NCI-H1092 treated with DMSO at 0.1 percent for 48 hours (cell line): ENCODE measurements around the gene PPIL6.

Experiments
- DNase-seq: peaks from one replicate; lab custom pipeline; 2025; lab: John Stamatoyannopoulos, UW

The PPIL6 gene

DNA sequence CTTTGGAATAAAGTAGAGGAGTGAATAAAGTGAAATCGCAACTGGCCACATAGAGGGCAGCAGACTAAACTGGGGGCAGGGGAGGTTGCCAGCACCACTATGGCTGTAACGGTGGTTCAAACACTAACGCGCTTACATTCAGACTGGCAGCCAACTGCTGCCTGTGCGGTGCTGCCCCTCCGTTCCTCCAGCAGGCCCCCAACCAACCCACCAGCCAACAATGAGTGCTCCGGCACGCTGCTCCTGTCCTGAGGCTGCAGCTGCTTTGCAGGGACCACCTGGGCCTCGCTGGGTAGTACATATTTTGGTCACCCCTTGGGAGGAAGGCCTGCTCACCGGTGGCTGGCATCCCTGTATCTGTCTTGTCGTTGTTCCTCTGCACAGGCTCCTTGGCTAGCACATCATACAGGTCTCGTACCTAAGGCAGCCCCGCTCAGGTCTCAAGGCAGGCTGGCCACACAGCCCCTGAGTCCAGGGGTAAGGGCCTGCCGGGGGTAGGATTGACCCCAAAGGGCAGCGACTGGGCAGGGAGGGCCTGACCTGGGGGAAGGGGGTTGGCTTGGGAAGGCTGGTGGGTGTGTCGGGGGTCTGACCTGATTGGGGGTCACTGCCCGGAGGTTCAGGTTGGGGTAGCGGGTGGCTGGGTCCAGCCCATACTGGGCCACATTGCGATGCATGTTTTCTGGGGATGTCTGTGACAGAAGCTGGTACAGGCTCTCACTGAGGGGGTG is 8.8 kb upstream of the PPIL6 start:
- no peak for DNase-seq

DNA sequence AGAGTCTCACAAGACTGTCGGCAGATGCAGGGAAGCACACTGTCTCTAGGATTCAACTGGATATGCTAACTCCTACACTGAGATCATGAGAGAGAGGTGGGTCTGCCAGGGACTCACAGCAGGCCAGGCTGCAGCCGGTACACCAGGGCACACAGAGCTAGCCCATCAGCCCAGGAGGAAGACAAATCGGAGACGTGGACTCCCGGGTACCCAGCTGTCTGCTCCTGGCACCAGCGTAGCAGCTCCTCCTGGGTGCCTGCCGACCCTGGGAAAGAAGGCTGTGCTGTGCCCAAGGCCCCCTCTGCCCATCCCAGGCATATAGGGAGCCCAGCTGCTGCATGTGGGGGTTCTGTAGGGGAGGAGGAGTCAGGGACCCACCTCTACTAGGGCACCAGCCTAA is 8.2 kb upstream of the PPIL6 start:
- DNase-seq = no peak

DNA sequence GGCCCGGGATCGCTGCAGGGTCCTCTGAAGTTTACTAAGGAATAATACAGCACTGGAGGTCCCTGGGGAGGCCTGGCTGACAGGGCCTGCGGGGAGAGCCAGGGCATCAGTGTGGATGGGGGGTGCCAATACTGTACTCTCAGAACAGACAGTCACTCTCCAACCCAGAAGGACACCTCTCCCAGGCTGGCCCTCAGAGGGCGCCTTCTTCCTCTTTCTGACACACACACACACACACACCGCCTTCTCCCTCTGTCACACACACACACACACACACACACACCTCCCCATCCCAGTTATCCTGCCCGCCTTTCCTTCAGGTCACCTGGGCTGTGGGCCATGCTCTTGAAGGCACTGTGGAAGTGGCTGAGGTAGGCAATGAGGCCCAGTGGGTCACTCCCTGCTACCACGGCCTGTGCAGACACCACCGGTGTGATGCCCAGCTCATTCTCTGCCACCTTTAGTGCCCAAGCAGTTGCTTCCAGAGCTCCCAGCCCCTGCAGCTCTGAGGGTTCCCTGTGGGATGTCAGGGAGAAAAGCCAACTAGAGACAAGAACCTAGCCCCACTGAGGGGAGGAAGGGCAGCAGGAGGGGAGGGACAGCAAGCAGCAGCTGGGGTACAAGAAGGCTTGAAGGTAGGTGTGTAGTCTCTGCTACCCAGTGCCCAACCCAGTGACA is 7.6 kb upstream of the PPIL6 start:
- DNase-seq = no peak

DNA sequence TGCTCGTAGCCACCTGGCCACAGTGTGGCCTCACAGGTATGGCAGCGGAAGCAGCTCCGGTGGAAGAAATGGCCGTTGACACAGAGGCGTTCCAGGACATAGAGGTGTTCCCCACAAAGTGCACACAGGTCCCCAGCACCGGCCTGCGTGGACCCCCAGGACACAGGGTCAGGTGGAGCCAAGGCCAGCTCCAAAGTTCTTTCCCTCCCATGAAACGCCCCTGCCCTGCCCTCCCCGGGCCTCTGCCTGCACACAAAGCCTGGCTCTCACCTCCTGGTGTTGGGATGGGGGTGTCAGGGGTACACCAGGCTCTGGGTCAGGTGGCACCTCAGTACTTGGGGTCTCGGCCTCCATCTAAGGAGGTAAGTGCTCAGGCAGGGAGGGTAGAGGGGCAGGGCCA is 6.7 kb upstream of the PPIL6 start:
- no peak for DNase-seq

DNA sequence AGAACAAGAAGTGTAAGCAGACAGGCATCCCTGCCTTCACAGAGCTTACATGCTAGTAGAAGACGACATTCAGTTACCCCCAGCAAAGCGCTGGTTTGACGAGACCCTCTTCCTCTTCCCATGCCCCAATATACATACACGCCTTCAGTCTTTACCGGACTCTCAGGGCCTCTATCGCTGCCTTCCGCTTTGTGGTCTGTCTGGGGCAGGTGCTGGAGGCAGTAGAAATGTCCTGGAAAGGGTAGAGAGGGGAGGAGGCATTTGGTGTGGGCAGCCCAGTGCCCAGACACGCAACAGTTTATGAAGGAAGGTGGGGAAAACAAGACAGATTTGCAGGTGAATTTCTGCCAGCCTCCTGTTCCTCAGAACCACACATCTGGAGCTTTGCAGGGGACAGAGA is 6.1 kb upstream of the PPIL6 start:
- DNase-seq = no peak

DNA sequence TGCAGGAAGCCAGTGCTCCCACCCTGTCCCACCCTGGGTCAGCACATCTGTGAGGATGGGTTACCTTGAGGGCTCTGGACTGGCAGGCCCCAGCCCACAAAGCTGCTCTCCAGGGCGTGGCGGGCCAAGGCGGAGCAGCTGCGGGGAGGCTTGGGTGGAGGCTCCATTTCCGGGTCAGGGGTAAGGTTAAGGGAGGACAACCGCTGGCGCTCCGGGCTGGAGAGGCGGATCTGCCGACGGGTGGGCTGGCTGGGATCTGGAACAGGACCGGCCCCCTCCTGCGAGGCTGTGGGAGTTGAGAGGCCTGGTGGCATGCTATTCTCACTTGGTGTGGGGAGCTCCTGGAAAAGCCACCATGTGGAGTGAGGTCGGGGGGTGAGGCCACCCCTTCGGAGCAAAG is 5.6 kb upstream of the PPIL6 start:
- no peak for DNase-seq

DNA sequence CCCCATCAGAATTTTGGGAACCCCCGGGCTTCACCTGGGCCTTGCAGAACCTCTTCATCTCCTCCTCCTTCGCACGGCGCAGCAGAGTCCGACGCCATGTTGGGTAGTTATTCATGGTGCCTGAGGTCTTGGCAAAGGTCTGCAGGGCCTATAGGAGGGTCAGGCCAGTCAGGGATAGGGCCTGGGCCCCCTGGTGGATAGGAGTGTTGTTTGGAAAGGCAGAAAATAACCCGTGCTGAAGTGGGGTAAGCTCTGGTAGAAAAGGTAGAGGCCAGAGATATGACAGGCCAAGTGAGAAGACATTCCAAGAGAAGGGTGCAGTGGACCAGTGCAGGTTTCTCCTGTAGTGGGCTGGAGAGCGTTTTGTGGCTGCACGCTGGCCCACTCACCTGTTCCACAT is 5.0 kb upstream of the PPIL6 start:
- DNase-seq = no peak

DNA sequence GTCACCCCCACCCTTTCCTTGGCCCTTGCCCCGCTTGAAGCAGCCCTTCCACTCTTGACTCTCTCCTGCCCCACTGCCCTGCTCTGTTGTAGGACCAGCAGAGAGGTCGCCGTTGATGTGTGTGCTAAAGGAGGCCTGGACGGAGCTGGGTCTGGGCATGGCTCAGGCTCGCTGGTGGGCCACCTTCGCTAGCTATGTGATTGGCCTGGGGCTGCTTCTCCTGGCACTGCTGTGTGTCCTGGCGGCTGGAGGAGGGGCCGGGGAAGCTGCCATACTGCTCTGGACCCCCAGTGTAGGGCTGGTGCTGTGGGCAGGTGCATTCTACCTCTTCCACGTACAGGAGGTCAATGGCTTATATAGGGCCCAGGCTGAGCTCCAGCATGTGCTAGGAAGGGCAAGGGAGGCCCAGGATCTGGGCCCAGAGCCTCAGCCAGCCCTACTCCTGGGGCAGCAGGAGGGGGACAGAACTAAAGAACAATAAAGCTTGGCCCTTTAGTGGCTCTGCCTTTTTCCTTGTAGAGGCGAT is 3.1 kb upstream of the PPIL6 start:
- no peak for DNase-seq

DNA sequence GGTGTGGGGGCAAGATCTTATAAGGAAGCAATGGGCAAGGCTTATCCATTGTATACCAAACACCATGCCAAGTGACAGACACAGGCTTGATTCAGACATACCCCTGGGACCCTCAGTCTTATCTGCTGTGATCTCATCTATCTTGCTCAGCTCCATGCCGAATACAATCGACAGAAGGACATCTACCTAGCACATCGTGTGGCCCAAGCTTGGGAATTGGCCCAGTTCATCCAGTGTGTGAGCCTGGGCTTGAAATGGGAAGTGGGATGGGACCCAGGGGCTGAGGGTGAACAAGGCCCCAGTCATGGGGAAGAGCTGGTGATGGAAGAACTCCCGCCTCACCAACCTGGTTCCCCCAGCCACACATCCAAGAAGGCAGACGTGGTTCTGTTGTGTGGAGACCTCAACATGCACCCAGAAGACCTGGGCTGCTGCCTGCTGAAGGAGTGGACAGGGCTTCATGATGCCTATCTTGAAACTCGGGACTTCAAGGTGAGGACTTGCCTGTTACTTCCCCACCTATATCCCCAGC is 2.0 kb upstream of the PPIL6 start:
- no peak for DNase-seq

DNA sequence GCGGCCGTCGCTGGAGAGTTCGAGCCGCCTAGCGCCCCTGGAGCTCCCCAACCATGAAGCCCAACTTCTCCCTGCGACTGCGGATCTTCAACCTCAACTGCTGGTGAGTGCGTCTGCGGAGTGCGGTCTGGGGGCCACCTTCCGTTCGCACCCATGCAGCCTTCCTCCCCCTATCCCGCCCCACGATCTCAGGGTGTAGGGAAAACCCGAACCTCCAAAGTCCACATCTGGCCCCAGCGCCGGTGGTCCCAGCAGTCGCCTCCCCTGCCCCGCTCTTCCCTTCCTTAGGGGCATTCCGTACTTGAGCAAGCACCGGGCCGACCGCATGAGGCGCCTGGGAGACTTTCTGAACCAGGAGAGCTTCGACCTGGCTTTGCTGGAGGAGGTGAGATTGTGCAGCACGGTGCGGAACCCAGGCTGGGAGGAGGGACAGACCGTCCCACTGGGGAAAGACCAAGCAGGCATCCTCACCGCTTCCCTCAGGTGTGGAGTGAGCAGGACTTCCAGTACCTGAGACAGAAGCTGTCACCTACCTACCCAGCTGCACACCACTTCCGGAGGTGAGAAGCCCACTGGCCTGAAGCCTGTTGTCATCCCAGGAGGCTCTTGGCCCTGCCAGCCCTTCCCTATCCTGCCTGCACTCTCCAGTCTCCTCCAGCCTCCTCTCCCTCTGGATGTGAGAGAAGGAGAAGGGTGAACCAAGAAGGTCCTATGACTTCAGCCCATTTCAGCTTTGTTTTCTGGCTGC is 815 bp upstream of the PPIL6 start:
- peak; percentile 50 for DNase-seq

DNA sequence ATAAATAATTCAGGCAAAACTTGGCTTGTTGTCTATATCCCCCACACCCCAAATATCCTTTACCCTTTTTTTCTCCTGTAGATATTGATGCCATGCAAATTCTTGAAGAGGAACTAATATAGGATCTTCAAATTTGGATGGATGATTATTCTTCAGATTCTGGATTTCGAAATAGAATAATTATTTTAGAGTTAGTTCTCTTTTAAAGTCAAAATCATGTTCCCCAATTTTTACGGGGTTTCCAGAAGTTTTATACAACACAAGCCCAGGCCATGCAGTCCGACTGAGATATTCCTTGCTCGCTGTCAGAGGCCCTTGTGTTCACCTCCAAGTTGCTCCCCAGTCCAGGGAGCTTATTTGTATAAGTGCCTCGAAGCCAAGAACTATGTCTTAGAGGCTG is 4.4 kb downstream of the PPIL6 start:
- DNase-seq = no peak

DNA sequence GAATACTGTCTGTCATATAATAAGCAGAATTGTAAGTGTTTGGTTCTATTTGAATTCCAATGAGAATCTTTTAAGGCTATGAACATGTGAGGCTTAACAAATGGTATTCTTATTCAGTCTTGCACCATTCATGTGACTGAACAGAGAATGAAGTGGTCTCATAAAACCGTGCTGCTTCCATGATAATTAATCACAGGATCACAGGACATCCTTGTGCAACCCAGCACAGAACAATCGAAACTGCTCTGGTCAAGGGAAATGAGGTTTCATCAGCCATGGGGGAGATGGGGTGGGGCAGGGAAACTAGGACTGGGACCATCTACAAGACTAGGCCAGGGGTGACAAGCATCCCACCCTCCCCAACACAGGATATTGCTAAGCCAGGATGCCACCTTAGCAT is 6.0 kb downstream of the PPIL6 start:
- DNase-seq = no peak

DNA sequence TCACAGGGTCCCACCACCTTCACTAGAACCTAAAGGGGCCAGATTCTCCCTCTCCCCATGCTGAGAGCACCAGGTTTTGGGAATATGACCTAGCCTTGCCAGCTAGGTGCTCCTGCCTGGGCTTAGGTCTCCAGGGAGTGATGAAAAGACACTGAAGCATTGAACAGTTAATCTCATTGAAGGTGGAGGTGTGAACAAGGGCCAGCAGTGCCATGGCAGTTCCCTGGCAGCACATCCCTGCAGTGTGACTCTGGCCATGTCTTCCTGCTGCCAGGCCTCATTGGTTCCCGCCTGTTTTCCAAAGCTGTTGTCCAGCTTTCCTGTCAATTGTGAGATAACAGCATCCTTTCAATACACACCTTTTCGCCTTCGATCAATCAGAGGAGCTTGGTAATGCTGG is 10.9 kb downstream of the PPIL6 start:
- DNase-seq = no peak

DNA sequence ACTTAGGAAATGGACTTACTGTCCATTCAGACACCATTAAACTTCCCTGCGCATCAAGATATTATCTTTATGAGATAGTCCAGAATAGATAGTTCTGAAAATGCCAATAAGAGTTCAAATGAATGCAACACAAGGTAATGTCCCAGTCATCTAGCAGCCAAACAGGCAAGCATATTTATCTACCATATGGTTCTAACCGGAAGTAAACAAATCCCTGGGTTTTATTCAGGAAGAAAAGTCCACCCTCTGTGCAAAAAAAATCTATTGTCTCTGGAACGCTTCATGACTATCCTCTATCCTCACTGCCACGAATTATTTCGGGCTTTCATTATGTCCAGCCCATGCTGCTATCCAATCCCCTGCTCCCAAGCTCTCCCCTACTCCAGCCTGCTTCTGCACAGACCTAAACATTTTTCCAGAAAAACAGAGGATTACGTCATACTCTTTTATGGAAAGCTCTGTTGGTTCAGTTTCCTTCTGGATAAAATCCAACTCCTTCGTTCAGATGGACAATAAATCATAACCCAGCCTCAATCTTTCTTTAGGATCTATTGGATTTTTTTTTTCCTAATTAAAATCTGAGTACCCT is 11.4 kb downstream of the PPIL6 start:
- DNase-seq = no peak

DNA sequence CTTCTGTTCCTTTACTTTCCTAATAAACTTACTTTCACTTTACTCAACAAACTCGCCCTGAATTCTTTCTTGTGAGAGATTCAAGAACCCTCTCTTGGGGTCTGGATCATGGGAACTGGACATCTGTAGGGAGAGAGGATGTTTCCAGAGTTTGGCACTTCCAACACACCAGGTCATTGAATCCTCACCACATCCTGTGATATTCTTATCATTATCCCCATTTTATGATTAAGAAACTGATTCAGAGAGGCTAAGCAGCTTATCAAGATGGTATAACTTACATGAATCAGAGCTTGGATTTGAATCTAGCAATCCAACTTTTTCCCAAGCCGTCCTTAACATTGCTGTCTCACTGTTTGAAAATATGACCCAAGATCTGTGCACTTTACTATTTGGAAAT is 15.5 kb downstream of the PPIL6 start:
- DNase-seq = no peak

DNA sequence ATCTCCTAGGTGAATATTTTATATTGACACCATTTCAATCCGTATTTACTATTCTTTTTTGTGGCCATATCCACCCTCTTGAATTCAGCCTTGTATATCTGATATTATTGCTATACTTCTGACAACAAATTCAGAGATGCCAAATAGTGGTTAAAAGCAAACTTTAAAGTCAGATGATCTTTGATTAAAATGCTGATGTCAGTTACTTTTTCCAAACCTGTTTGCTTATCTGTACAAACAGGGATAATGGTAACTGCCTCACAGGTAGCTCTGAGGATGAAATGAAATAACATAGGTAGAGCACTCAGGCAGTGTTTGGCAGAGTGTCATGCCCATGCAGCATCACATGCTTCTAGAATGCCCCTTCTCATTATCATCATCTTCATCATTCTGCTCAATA is 19.2 kb downstream of the PPIL6 start:
- DNase-seq = no peak

DNA sequence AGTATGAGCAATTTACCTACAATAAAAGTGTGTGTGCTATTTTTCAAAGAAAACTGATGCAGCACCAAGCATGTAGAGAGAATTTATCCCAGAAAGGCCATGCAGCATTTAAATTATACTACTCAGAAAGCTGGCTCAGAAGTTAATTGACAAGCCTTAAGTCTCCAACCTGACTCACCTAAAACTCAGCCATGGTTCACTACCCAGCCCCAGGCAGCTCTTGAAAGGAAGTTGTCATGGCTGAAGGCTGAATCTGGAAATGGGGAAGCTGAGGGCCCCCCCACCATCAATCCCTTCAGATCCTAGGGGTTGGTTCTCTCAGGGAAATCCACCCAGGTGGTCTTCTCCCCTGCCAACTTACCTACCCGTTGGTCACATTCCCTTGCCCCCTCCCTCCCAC is 19.7 kb downstream of the PPIL6 start:
- no peak for DNase-seq

DNA sequence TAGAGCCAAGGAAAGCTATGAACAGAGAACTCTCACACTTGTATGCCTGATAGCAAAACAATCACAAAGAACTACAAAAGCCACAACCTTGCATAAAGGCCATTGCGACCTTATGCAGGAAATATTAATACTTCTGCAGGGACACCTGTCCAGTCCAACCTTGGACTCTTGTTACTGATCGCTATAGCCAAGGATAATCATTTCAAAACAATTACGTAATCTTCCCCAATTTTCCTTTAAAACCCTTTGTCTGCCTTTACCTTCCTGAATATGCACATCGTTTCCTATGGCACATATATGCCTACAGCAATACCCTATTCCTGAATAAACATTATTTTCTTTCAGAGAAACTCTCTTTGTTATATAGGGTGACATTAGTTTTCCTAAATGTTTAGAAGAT is 22.8 kb downstream of the PPIL6 start:
- no peak for DNase-seq

DNA sequence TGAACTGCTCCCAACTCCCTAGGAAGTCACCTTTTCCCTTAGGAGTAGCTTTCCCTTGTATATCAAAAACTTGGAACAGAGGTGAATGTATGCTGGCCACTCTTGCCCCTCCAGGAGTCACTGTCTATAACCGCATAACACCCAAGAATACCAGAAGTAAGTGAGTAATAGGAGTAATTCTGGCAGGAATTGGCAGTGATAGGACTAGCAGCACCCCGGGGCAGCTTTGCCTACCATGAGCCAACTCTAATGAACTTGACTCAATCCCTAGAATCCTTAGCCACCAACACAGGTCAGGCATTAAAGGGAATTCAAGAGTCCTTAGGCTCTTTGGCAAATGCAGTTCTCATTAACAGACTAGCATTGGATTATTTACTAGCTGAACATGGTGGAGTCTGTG is 29.4 kb downstream of the PPIL6 start:
- DNase-seq = no peak

DNA sequence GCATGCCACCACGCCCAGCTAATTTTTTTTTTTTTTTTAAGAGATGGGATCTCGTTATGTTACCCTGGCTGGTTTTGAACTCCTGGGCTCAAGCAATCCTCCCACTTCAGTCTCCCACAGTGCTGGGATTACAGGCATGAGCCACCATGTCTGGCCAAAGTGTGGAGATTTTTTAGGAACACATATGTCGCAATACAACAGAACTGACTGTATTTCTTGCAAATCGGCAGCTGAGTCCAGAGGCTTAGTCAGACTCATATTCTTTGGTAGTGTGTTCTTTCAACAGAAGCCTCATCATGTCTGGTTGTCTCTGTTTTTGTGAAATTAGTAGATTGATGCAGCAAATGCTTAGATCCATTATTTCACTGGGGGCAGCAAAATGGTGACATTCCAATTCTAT is 34.2 kb downstream of the PPIL6 start:
- DNase-seq = no peak

DNA sequence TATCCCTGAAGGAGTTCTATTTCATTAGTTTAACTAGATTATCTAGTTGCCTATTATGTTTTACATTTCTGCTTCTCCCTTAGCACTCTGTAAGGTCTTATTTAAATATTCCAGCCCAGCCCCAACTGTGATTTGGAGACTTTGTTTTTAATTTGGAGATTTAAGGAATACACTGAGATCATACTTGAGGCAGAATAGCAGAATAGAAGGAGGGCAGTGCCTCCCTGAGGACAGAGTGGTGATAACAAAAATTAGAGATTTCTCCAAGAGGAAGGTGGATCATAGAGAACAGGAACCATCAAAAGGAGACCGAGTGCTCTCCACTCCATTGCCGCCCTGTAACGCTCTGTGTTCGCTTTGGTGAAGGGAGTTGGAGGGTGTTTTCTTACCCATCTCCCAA is 43.4 kb downstream of the PPIL6 start:
- peak; percentile 4 for DNase-seq

DNA sequence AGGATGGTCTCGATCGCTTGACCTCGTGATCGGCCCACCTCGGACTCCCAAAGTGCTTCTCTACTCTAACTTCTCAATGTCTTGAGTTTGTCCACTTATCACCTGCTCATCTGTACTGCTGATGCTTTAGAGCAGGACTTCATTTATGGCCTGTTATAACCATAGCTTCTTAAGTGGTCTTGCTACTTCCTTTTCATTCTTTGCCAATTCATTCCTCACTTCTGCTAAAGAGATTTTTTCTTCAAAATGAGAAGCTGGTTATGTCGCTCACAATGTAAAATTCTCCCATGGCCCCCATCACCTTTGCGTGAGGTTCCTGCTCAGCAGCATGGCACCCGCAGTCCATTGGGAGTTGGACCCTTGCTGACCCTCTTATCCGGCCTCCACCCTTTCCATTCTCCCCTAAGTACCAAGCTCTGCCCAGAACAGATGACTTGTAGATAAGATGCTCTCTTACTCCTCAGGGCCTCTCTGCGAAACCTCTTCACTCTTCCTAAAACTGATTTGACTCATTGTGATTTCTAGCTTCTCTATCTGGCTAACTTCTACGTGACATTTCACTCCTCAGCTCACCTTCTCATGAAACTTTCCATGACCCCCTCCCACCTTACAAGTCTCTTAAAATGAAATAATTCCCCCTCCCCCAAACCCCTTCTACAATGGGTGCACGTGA is 44.2 kb downstream of the PPIL6 start:
- no peak for DNase-seq
